ENCODE data around the gene KCNMA1. TPM values are rescaled to one million over a fixed set of nuclear protein-coding genes. Genes with fewer than 3 reads are reported as not detected.

Gene KCNMA1
- total RNA-seq, 1 experiment from 2014 or later = 31.3 TPM

- Histone ChIP-seq H2AFZ (ENCODE audit: low read length) (no peak overlapping the region), H3K27me3 (ENCODE audit: low read length) (no peaks in the 10 kb centered on the region), H3K4me3 (ENCODE audit: low read length) (no peak overlapping the region), H3K79me2 (ENCODE audit: low read length) (no peaks in the 10 kb centered on the region), H4K20me1 (ENCODE audit: insufficient read depth, low read depth, low read length) (no peaks in the 10 kb centered on the region), H3K9ac (ENCODE audit: low read length) (no peak overlapping the region), H3K9me2 (replicated peaks; ENCODE audit: insufficient read depth, low read length) (no peaks in the 10 kb centered on the region), H3K9me3 (ENCODE audit: low read length) (no peaks in the 10 kb centered on the region), H3K27ac (ENCODE audit: low read length) (no peak overlapping the region), H3K4me1 (ENCODE audit: low read length) (no peaks in the 10 kb centered on the region), H3K4me2 (ENCODE audit: low read depth, low read length, poor library complexity, severe bottlenecking) (no peak overlapping the region), H3K36me3 (ENCODE audit: insufficient read depth, low read length) (no peaks in the 10 kb centered on the region)
- DNase-seq = no peak
Observed at GRCh38 chr10:77021966-77022490, 615.6 kb downstream of the KCNMA1 start.

- Histone ChIP-seq H3K27me3 (ENCODE audit: low read length) (no peaks in the 10 kb centered on the region), H3K36me3 (ENCODE audit: insufficient read depth, low read length) (no peaks in the 10 kb centered on the region), H3K9me3 (ENCODE audit: low read length) (no peaks in the 10 kb centered on the region), H3K27ac (ENCODE audit: low read length) (no peak overlapping the region), H3K4me2 (ENCODE audit: low read depth, low read length, poor library complexity, severe bottlenecking) (no peak overlapping the region), H4K20me1 (ENCODE audit: insufficient read depth, low read depth, low read length) (no peaks in the 10 kb centered on the region), H3K4me3 (ENCODE audit: low read length) (no peak overlapping the region), H2AFZ (ENCODE audit: low read length) (no peak overlapping the region), H3K9ac (ENCODE audit: low read length) (no peak overlapping the region), H3K9me2 (replicated peaks; ENCODE audit: insufficient read depth, low read length) (no peaks in the 10 kb centered on the region), H3K4me1 (ENCODE audit: low read length) (no peaks in the 10 kb centered on the region), H3K79me2 (ENCODE audit: low read length) (no peaks in the 10 kb centered on the region)
- no peak for DNase-seq
Observed at GRCh38 chr10:77020426-77021040, 617.1 kb downstream of the KCNMA1 start.

GRCh38 chr10:77016855-77017254, 620.8 kb downstream of the KCNMA1 start:
- H3K4me3 ChIP-seq (ENCODE audit: low read length) = no peak overlapping the region
- no peaks in the 10 kb centered on the region for H4K20me1 ChIP-seq (ENCODE audit: insufficient read depth, low read depth, low read length)
- no peak overlapping the region for H3K27ac ChIP-seq (ENCODE audit: low read length)
- H3K36me3 ChIP-seq (ENCODE audit: insufficient read depth, low read length) = no peaks in the 10 kb centered on the region
- no peak overlapping the region for H3K4me2 ChIP-seq (ENCODE audit: low read depth, low read length, poor library complexity, severe bottlenecking)
- no peaks in the 10 kb centered on the region for H3K9me2 ChIP-seq (replicated peaks; ENCODE audit: insufficient read depth, low read length)
- H3K9ac ChIP-seq (ENCODE audit: low read length) = no peak overlapping the region
- H3K79me2 ChIP-seq (ENCODE audit: low read length) = no peaks in the 10 kb centered on the region
- H2AFZ ChIP-seq (ENCODE audit: low read length) = no peak overlapping the region
- DNase-seq = peak; percentile 24
- no peaks in the 10 kb centered on the region for H3K9me3 ChIP-seq (ENCODE audit: low read length)
- H3K4me1 ChIP-seq (ENCODE audit: low read length) = no peaks in the 10 kb centered on the region
- no peaks in the 10 kb centered on the region for H3K27me3 ChIP-seq (ENCODE audit: low read length)

- Histone ChIP-seq H3K79me2 (ENCODE audit: low read length) (no peaks in the 10 kb centered on the region), H3K4me2 (ENCODE audit: low read depth, low read length, poor library complexity, severe bottlenecking) (no peak overlapping the region), H4K20me1 (ENCODE audit: insufficient read depth, low read depth, low read length) (no peaks in the 10 kb centered on the region), H3K9ac (ENCODE audit: low read length) (no peak overlapping the region), H3K27me3 (ENCODE audit: low read length) (no peaks in the 10 kb centered on the region), H3K27ac (ENCODE audit: low read length) (no peak overlapping the region), H3K9me3 (ENCODE audit: low read length) (no peaks in the 10 kb centered on the region), H3K9me2 (replicated peaks; ENCODE audit: insufficient read depth, low read length) (no peaks in the 10 kb centered on the region), H3K4me3 (ENCODE audit: low read length) (no peak overlapping the region), H2AFZ (ENCODE audit: low read length) (no peak overlapping the region), H3K36me3 (ENCODE audit: insufficient read depth, low read length) (no peaks in the 10 kb centered on the region), H3K4me1 (ENCODE audit: low read length) (no peaks in the 10 kb centered on the region)
- no peak for DNase-seq
Observed at GRCh38 chr10:77016278-77016815, 621.3 kb downstream of the KCNMA1 start.

GRCh38 chr10:77015360-77015759, 622.2 kb downstream of the KCNMA1 start:
- H3K9me2 ChIP-seq (replicated peaks; ENCODE audit: insufficient read depth, low read length) = no peaks in the 10 kb centered on the region
- H3K9me3 ChIP-seq (ENCODE audit: low read length) = no peaks in the 10 kb centered on the region
- H3K79me2 ChIP-seq (ENCODE audit: low read length) = no peaks in the 10 kb centered on the region
- no peak overlapping the region for H2AFZ ChIP-seq (ENCODE audit: low read length)
- no peak overlapping the region for H3K4me3 ChIP-seq (ENCODE audit: low read length)
- H3K27me3 ChIP-seq (ENCODE audit: low read length) = no peaks in the 10 kb centered on the region
- DNase-seq = peak; percentile 20
- H4K20me1 ChIP-seq (ENCODE audit: insufficient read depth, low read depth, low read length) = no peaks in the 10 kb centered on the region
- no peak overlapping the region for H3K4me2 ChIP-seq (ENCODE audit: low read depth, low read length, poor library complexity, severe bottlenecking)
- H3K4me1 ChIP-seq (ENCODE audit: low read length) = no peaks in the 10 kb centered on the region
- no peak overlapping the region for H3K27ac ChIP-seq (ENCODE audit: low read length)
- H3K36me3 ChIP-seq (ENCODE audit: insufficient read depth, low read length) = no peaks in the 10 kb centered on the region
- H3K9ac ChIP-seq (ENCODE audit: low read length) = no peak overlapping the region

GRCh38 chr10:77012812-77013500, 624.7 kb downstream of the KCNMA1 start:
- DNase-seq = no peak

GRCh38 chr10:77011874-77012811, 625.5 kb downstream of the KCNMA1 start:
- Histone ChIP-seq H3K4me1 (ENCODE audit: low read length) (no peaks in the 10 kb centered on the region), H3K27ac (ENCODE audit: low read length) (no peak overlapping the region), H3K9ac (ENCODE audit: low read length) (no peak overlapping the region), H3K79me2 (ENCODE audit: low read length) (no peaks in the 10 kb centered on the region), H3K9me2 (replicated peaks; ENCODE audit: insufficient read depth, low read length) (no peaks in the 10 kb centered on the region), H4K20me1 (ENCODE audit: insufficient read depth, low read depth, low read length) (no peaks in the 10 kb centered on the region), H3K4me3 (ENCODE audit: low read length) (no peak overlapping the region), H2AFZ (ENCODE audit: low read length) (no peak overlapping the region), H3K36me3 (ENCODE audit: insufficient read depth, low read length) (no peaks in the 10 kb centered on the region), H3K4me2 (ENCODE audit: low read depth, low read length, poor library complexity, severe bottlenecking) (no peak overlapping the region), H3K27me3 (ENCODE audit: low read length) (no peaks in the 10 kb centered on the region), H3K9me3 (ENCODE audit: low read length) (no peaks in the 10 kb centered on the region)
- peak; percentile 22 for DNase-seq

More at GRCh38 chr10:77012812-77013500, 624.7 kb downstream of the KCNMA1 start:
- Histone ChIP-seq H3K9ac (ENCODE audit: low read length) (no peak overlapping the region), H3K79me2 (ENCODE audit: low read length) (no peaks in the 10 kb centered on the region), H4K20me1 (ENCODE audit: insufficient read depth, low read depth, low read length) (no peaks in the 10 kb centered on the region), H3K27ac (ENCODE audit: low read length) (no peak overlapping the region), H3K4me2 (ENCODE audit: low read depth, low read length, poor library complexity, severe bottlenecking) (no peak overlapping the region), H3K9me2 (replicated peaks; ENCODE audit: insufficient read depth, low read length) (no peaks in the 10 kb centered on the region), H3K9me3 (ENCODE audit: low read length) (no peaks in the 10 kb centered on the region), H2AFZ (ENCODE audit: low read length) (no peak overlapping the region), H3K27me3 (ENCODE audit: low read length) (no peaks in the 10 kb centered on the region), H3K4me3 (ENCODE audit: low read length) (no peak overlapping the region), H3K4me1 (ENCODE audit: low read length) (no peaks in the 10 kb centered on the region), H3K36me3 (ENCODE audit: insufficient read depth, low read length) (no peaks in the 10 kb centered on the region)

- no peaks in the 10 kb centered on the region for H3K27me3 ChIP-seq (ENCODE audit: low read length)
- no peak overlapping the region for H3K27ac ChIP-seq (ENCODE audit: low read length)
- H3K79me2 ChIP-seq (ENCODE audit: low read length) = no peaks in the 10 kb centered on the region
- no peak overlapping the region for H3K4me3 ChIP-seq (ENCODE audit: low read length)
- no peaks in the 10 kb centered on the region for H4K20me1 ChIP-seq (ENCODE audit: insufficient read depth, low read depth, low read length)
- no peaks in the 10 kb centered on the region for H3K36me3 ChIP-seq (ENCODE audit: insufficient read depth, low read length)
- no peaks in the 10 kb centered on the region for H3K9me2 ChIP-seq (replicated peaks; ENCODE audit: insufficient read depth, low read length)
- H3K4me2 ChIP-seq (ENCODE audit: low read depth, low read length, poor library complexity, severe bottlenecking) = no peak overlapping the region
- no peak overlapping the region for H2AFZ ChIP-seq (ENCODE audit: low read length)
- DNase-seq = no peak
- no peaks in the 10 kb centered on the region for H3K9me3 ChIP-seq (ENCODE audit: low read length)
- no peaks in the 10 kb centered on the region for H3K4me1 ChIP-seq (ENCODE audit: low read length)
- H3K9ac ChIP-seq (ENCODE audit: low read length) = no peak overlapping the region
Observed at GRCh38 chr10:77010430-77010829, 627.2 kb downstream of the KCNMA1 start.
